DMS 273 (cell line): Measurements from ENCODE around the gene PDE7B.
"Not testable (repeated sequence)": the region's sequence is repeated elsewhere in the genome, so short reads cannot be mapped to it uniquely, and the experiment has no call there.

Source experiments
- DNase-seq: peaks from one replicate; lab custom pipeline; 2025; ENCODE audit not compliant: unreplicated experiment; lab: John Stamatoyannopoulos, UW

Gene PDE7B

GRCh38 chr6:135842618-135843392 lies 8.7 kb upstream of the PDE7B start:
- no peak for DNase-seq

GRCh38 chr6:135850882-135851281 lies 619 bp upstream of the PDE7B start:
- peak; percentile 25 for DNase-seq

- no peak for DNase-seq
These were observed 1.2 kb downstream of the PDE7B start for GRCh38 chr6:135852746-135853145.

GRCh38 chr6:135853227-135853626 lies 1.7 kb downstream of the PDE7B start:
- DNase-seq, result no peak

GRCh38 chr6:135853986-135854385 lies 2.5 kb downstream of the PDE7B start:
- DNase-seq, result no peak

GRCh38 chr6:135854799-135855198 lies 3.3 kb downstream of the PDE7B start:
- DNase-seq, result no peak

GRCh38 chr6:135858931-135859330 lies 7.4 kb downstream of the PDE7B start:
- no peak for DNase-seq

GRCh38 chr6:135860361-135860760 lies 8.9 kb downstream of the PDE7B start:
- DNase-seq, result no peak

GRCh38 chr6:135861189-135861588 lies 9.7 kb downstream of the PDE7B start:
- DNase-seq, result no peak

- DNase-seq, result not testable (repeated sequence)
These were observed 13.4 kb downstream of the PDE7B start for GRCh38 chr6:135864929-135865328.

GRCh38 chr6:135866445-135867123 lies 15.1 kb downstream of the PDE7B start:
- DNase-seq, result no peak

- no peak for DNase-seq
These were observed 15.8 kb downstream of the PDE7B start for GRCh38 chr6:135867332-135867731.

- no peak for DNase-seq
These were observed 18.4 kb downstream of the PDE7B start for GRCh38 chr6:135869857-135870256.

- no peak for DNase-seq
These were observed 19.2 kb downstream of the PDE7B start for GRCh38 chr6:135870722-135871121.

- DNase-seq, result no peak
These were observed 19.8 kb downstream of the PDE7B start for GRCh38 chr6:135871296-135871695.

GRCh38 chr6:135871878-135872277 lies 20.4 kb downstream of the PDE7B start:
- DNase-seq, result no peak

GRCh38 chr6:135875446-135875845 lies 23.9 kb downstream of the PDE7B start:
- DNase-seq, result no peak

- no peak for DNase-seq
These were observed 24.6 kb downstream of the PDE7B start for GRCh38 chr6:135876058-135876457.

- DNase-seq, result no peak
These were observed 26.2 kb downstream of the PDE7B start for GRCh38 chr6:135877666-135878065.

- no peak for DNase-seq
These were observed 28.8 kb downstream of the PDE7B start for GRCh38 chr6:135880066-135880972.

- no peak for DNase-seq
These were observed 31.5 kb downstream of the PDE7B start for GRCh38 chr6:135883045-135883444.

- no peak for DNase-seq
These were observed 32.0 kb downstream of the PDE7B start for GRCh38 chr6:135883536-135883935.
